HCT116 (cell line): ENCODE measurements around the gene ERP27. TPM values are rescaled to one million over a fixed set of nuclear protein-coding genes. Genes with fewer than 3 reads are reported as not detected.

Experiments used
- ATAC-seq: fragments of 200-7000 bp; cut with Tn5 transposase; 2 replicates; pipeline ENCODE4 v1.9.1; 2020; ENCODE audit warnings: mild to moderate bottlenecking, moderate library complexity
- BruUV-seq: library from RNA; stranded (reverse); fragments of 400-500 nt; replicated peaks from 2 replicates; lab custom pipeline; 2021; lab: Mats Ljungman, UMichigan
- CTCF ChIA-PET: fragments of 300-600 bp; sonication (Branson Sonifier 250); formaldehyde crosslinking; loops from one replicate; lab custom pipeline; 2021; ENCODE audit warnings: antibody characterized with exemption; lab: Charles Lee
- POLR2A ChIA-PET: fragments of 300-600, 350-600 bp; sonication (Branson Sonifier 250); formaldehyde crosslinking; loops from one replicate; lab custom pipeline; 2021; ENCODE audit warnings: antibody characterized with exemption; lab: Charles Lee
- RAD21 ChIA-PET, 2 experiments: fragments of 300-600 bp; sonication (Branson Sonifier 250); formaldehyde crosslinking; loops; one replicate each; lab custom pipeline; 2023; ENCODE audit warnings: low total read pairs in 2 of 2; ENCODE audit not compliant: uncharacterized antibody in 2 of 2, unreplicated experiment in 2 of 2, low non-redundant PET in 1 of 2; lab: Charles Lee
- DNase-seq: peaks from one replicate; pipeline ENCODE4 v3.0.0-alpha.2; 2010; ENCODE audit warnings: low read depth, low spot score
- H2AFZ ChIP-seq: fragments of 200-600 bp; shearing (Covaris generic), sonication (generic); 2 replicates; pipeline ENCODE4 v1.6.1; 2017; ENCODE audit warnings: low read depth, mixed run types, mixed read lengths, antibody characterized with exemption, low read length; ENCODE audit not compliant: poor library complexity, severe bottlenecking
- H3K27ac ChIP-seq: 2 replicates; pipeline ENCODE4 v1.5.1; 2012; ENCODE audit warnings: low read depth, low read length
- H3K27me3 ChIP-seq: fragments of 200-600 bp; sonication (generic); 2 replicates; pipeline ENCODE4 v1.6.1; 2016; ENCODE audit warnings: mixed run types, low read length, mixed read lengths; ENCODE audit not compliant: insufficient read depth
- H3K36me3 ChIP-seq, 2 experiments: fragments of 200-500 bp in 1 of 2; fragments of 200-600 bp in 1 of 2; sonication (Bioruptor generic) in 1 of 2; sonication (generic) in 1 of 2; 2 replicates each; pipeline versions ENCODE4 v1.5.1 to v1.6.1; 2014 to 2016; ENCODE audit warnings: low read length in 2 of 2, inconsistent platforms in 1 of 2, mixed read lengths in 1 of 2, mixed run types in 1 of 2; ENCODE audit not compliant: insufficient read depth in 2 of 2, control insufficient read depth in 1 of 2
- H3K4me1 ChIP-seq, 2 experiments: fragments of 200-600 bp in 1 of 2; sonication (generic) in 1 of 2; 2 replicates each; pipeline versions ENCODE4 v1.5.1 to v1.6.1; 2012 to 2017; ENCODE audit warnings: low read length in 2 of 2, inconsistent platforms in 1 of 2, mild to moderate bottlenecking in 1 of 2, mixed read lengths in 1 of 2, mixed run types in 1 of 2, moderate library complexity in 1 of 2; ENCODE audit not compliant: insufficient read depth in 2 of 2, control insufficient read depth in 1 of 2
- H3K4me2 ChIP-seq: fragments of 200-600 bp; sonication (generic); 2 replicates; pipeline ENCODE4 v1.6.1; 2017; ENCODE audit warnings: mixed run types, low read length, mixed read lengths
- H3K4me3 ChIP-seq, 2 experiments: fragments of 200-600 bp in 1 of 2; sonication (generic) in 1 of 2; replicated peaks in 1 of 2; 2 replicates each; pipeline ENCODE4 v1.5.1; 2011 to 2016; ENCODE audit warnings: low read length in 2 of 2, control low read depth in 1 of 2, low read depth in 1 of 2, mild to moderate bottlenecking in 1 of 2, mixed read lengths in 1 of 2, mixed run types in 1 of 2
- H3K79me2 ChIP-seq: fragments of 200-600 bp; sonication (generic); 2 replicates; pipeline ENCODE4 v1.6.1; 2017; ENCODE audit warnings: mild to moderate bottlenecking, mixed run types, low read length, moderate library complexity, mixed read lengths; ENCODE audit not compliant: insufficient read depth
- H3K9ac ChIP-seq: fragments of 200-600 bp; sonication (generic); 2 replicates; pipeline ENCODE4 v1.6.1; 2016; ENCODE audit warnings: low read length, mixed read lengths
- H3K9me2 ChIP-seq: fragments of 200-600 bp; sonication (generic), shearing (Covaris generic); 2 replicates; pipeline ENCODE4 v1.6.1; 2017; ENCODE audit warnings: mixed run types, mild to moderate bottlenecking, moderate library complexity; ENCODE audit not compliant: insufficient read depth
- H3K9me3 ChIP-seq, 2 experiments: fragments of 200-500 bp in 1 of 2; fragments of 200-600 bp in 1 of 2; sonication (Bioruptor generic) in 1 of 2; sonication (generic) in 1 of 2; 2 replicates each; pipeline ENCODE4 v1.6.1; 2014 to 2017; ENCODE audit warnings: low read length in 2 of 2, mixed read lengths in 2 of 2, inconsistent platforms in 1 of 2, low read depth in 1 of 2, mild to moderate bottlenecking in 1 of 2, mixed run types in 1 of 2, moderate library complexity in 1 of 2; ENCODE audit not compliant: control insufficient read depth in 1 of 2, insufficient read depth in 1 of 2
- H4K20me1 ChIP-seq: fragments of 200-600 bp; sonication (generic), shearing (Covaris generic); 2 replicates; pipeline ENCODE4 v1.6.1; 2017; ENCODE audit warnings: mixed run types, mild to moderate bottlenecking, moderate library complexity; ENCODE audit not compliant: insufficient read depth
- CBX3 ChIP-seq: IDR thresholded peaks from 2 replicates; pipeline ENCODE4 v1.6.1; 2012; ENCODE audit warnings: low read depth
- EZH2 ChIP-seq: fragments of 200-600 bp; sonication (generic); IDR thresholded peaks from 2 replicates; pipeline ENCODE4 v1.6.1; 2017; ENCODE audit warnings: antibody characterized with exemption, mixed run types
- EZH2phosphoT487 ChIP-seq: fragments of 200-600 bp; IDR thresholded peaks from 2 replicates; pipeline ENCODE4 v1.6.1; 2018; ENCODE audit warnings: antibody characterized with exemption, borderline replicate concordance
- JUND ChIP-seq: IDR thresholded peaks from 2 replicates; pipeline ENCODE4 v1.6.1; 2012
- MAX ChIP-seq: IDR thresholded peaks from 2 replicates; pipeline ENCODE4 v1.6.1; 2012
- POLR2A ChIP-seq: IDR thresholded peaks from 2 replicates; pipeline ENCODE4 v1.7.0; 2011; ENCODE audit warnings: borderline replicate concordance; ENCODE audit not compliant: insufficient read depth, insufficient read length; ENCODE audit errors: extremely low read depth
- POLR2AphosphoS5 ChIP-seq: IDR thresholded peaks from 2 replicates; pipeline ENCODE4 v1.6.1; 2011; ENCODE audit warnings: mild to moderate bottlenecking, low read depth, low read length, moderate library complexity
- RAD21 ChIP-seq: IDR thresholded peaks from 2 replicates; pipeline ENCODE4 v1.6.1; 2012; ENCODE audit warnings: low read depth, mild to moderate bottlenecking
- SIN3A ChIP-seq: IDR thresholded peaks from 2 replicates; pipeline ENCODE4 v1.6.1; 2012; ENCODE audit warnings: low read depth
- SP1 ChIP-seq: IDR thresholded peaks from 2 replicates; pipeline ENCODE4 v1.6.1; 2012; ENCODE audit warnings: low read depth
- SRF ChIP-seq: IDR thresholded peaks from 2 replicates; pipeline ENCODE4 v1.6.1; 2012; ENCODE audit warnings: low read depth
- ZFX ChIP-seq: fragments of 450-650 bp; IDR thresholded peaks from 2 replicates; pipeline ENCODE4 v1.6.1; 2017
- intact Hi-C: fragments of 100-400 bp; cut with micrococcal nuclease; formaldehyde crosslinking; loops from 2 replicates; pipeline ENCODE4 v1.10.0; 2022
- total RNA-seq: library from RNA; stranded (reverse); gene quantifications from one replicate; pipeline ENCODE4 v1.2.1, GENCODE V29; 2021; ENCODE audit not compliant: unreplicated experiment
- TF ChIP-seq, protein P1 (sequence below): IDR thresholded peaks from 2 replicates; pipeline ENCODE4 v1.6.1; 2012; ENCODE audit warnings: low read depth
- TF ChIP-seq, protein P2 (sequence below), 3 experiments: fragments of 200-600 bp in 1 of 3; sonication (generic) in 1 of 3; IDR thresholded peaks in 2 of 3; conservative IDR thresholded peaks in 1 of 3; 2 replicates each; pipeline ENCODE4 v1.5.1; 2012 to 2017; ENCODE audit warnings: low read depth in 2 of 3, low read length in 2 of 3, antibody characterized with exemption in 1 of 3, borderline replicate concordance in 1 of 3, control low read depth in 1 of 3, mild to moderate bottlenecking in 1 of 3, mixed read lengths in 1 of 3, mixed run types in 1 of 3, moderate library complexity in 1 of 3; ENCODE audit not compliant: insufficient read depth in 1 of 3
- TF ChIP-seq, protein P3 (sequence below): IDR thresholded peaks from 2 replicates; pipeline ENCODE4 v1.6.1; 2011; ENCODE audit warnings: mild to moderate bottlenecking, low read length, moderate library complexity; ENCODE audit not compliant: insufficient replicate concordance; ENCODE audit errors: extremely low read depth

ERP27 gene
- total RNA-seq, 1 experiment from 2014 or later: 0.39 TPM

DNA sequence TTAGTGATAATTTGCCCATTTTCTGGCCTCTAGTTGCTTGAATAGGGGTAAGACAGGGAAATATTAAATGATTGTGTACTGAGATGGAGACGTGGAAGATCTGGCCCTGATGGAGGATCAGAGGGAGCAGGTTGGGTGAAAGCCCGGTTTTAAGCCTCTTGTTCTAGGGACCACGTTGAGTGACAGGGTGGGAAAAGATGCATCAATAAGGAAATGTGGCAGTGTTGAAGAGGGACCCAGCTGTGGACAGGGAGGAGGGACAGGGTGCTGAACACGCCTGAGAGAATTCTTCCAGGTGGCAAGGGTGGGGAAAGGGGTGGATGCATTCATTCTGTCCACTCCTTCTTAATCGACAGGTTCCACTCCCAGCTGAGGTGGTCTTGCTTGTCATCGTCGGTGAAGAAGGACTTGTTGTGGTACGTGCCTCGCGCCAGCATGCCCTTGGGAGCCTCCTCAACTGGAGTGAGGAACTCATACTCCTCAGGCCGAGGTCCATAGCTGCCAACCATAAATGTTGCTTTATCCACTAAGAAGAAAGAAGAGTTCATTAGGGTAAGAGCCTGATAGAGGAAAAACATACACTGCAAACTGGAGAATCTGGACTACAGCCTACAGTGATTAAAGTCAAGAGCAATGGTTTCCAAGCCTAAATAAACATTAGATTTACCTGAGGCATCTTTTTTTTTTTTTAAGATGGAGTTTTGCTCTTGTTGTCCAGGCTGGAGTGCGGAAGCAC lies 4.0 kb upstream of the ERP27 start:
- DNase-seq (no peak), ATAC-seq (no peak)
- no peaks in the 10 kb centered on the region for H3K36me3 ChIP-seq
- ChIA-PET RAD21 (no interaction called here), POLR2A (no interaction called here), CTCF (no interaction called here)
- BruUV-seq: no TSS peak
- no peak overlapping the region for H3K4me2 ChIP-seq
- no peak for TF ChIP-seq SRF
- TF ChIP-seq SP1: no peak
- no peak for TF ChIP-seq ZFX
- no peak for TF ChIP-seq JUND
- TF ChIP-seq MAX: no peak
- TF ChIP-seq EZH2phosphoT487: no peak
- no peak for TF ChIP-seq SIN3A
- TF ChIP-seq, protein P1, sequence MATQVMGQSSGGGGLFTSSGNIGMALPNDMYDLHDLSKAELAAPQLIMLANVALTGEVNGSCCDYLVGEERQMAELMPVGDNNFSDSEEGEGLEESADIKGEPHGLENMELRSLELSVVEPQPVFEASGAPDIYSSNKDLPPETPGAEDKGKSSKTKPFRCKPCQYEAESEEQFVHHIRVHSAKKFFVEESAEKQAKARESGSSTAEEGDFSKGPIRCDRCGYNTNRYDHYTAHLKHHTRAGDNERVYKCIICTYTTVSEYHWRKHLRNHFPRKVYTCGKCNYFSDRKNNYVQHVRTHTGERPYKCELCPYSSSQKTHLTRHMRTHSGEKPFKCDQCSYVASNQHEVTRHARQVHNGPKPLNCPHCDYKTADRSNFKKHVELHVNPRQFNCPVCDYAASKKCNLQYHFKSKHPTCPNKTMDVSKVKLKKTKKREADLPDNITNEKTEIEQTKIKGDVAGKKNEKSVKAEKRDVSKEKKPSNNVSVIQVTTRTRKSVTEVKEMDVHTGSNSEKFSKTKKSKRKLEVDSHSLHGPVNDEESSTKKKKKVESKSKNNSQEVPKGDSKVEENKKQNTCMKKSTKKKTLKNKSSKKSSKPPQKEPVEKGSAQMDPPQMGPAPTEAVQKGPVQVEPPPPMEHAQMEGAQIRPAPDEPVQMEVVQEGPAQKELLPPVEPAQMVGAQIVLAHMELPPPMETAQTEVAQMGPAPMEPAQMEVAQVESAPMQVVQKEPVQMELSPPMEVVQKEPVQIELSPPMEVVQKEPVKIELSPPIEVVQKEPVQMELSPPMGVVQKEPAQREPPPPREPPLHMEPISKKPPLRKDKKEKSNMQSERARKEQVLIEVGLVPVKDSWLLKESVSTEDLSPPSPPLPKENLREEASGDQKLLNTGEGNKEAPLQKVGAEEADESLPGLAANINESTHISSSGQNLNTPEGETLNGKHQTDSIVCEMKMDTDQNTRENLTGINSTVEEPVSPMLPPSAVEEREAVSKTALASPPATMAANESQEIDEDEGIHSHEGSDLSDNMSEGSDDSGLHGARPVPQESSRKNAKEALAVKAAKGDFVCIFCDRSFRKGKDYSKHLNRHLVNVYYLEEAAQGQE: no peak
- TF ChIP-seq EZH2: no peak
- TF ChIP-seq RAD21: no peak
- TF ChIP-seq, protein P2, sequence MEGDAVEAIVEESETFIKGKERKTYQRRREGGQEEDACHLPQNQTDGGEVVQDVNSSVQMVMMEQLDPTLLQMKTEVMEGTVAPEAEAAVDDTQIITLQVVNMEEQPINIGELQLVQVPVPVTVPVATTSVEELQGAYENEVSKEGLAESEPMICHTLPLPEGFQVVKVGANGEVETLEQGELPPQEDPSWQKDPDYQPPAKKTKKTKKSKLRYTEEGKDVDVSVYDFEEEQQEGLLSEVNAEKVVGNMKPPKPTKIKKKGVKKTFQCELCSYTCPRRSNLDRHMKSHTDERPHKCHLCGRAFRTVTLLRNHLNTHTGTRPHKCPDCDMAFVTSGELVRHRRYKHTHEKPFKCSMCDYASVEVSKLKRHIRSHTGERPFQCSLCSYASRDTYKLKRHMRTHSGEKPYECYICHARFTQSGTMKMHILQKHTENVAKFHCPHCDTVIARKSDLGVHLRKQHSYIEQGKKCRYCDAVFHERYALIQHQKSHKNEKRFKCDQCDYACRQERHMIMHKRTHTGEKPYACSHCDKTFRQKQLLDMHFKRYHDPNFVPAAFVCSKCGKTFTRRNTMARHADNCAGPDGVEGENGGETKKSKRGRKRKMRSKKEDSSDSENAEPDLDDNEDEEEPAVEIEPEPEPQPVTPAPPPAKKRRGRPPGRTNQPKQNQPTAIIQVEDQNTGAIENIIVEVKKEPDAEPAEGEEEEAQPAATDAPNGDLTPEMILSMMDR (IDR thresholded peaks at IDR 0.05 in 2 of 3, conservative IDR thresholded peaks at IDR 0.05 in 1 of 3; ENCODE audit: borderline replicate concordance in 1 of 3, insufficient read depth in 1 of 3, low read depth in 2 of 3, low read length in 2 of 3): no peak
- TF ChIP-seq, protein P3, sequence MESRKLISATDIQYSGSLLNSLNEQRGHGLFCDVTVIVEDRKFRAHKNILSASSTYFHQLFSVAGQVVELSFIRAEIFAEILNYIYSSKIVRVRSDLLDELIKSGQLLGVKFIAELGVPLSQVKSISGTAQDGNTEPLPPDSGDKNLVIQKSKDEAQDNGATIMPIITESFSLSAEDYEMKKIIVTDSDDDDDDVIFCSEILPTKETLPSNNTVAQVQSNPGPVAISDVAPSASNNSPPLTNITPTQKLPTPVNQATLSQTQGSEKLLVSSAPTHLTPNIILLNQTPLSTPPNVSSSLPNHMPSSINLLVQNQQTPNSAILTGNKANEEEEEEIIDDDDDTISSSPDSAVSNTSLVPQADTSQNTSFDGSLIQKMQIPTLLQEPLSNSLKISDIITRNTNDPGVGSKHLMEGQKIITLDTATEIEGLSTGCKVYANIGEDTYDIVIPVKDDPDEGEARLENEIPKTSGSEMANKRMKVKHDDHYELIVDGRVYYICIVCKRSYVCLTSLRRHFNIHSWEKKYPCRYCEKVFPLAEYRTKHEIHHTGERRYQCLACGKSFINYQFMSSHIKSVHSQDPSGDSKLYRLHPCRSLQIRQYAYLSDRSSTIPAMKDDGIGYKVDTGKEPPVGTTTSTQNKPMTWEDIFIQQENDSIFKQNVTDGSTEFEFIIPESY: no peak
- no peak for TF ChIP-seq POLR2AphosphoS5
- no peak for TF ChIP-seq CBX3
- no peak for TF ChIP-seq POLR2A
- H3K79me2 ChIP-seq: no peaks in the 10 kb centered on the region
- no peak overlapping the region for H2AFZ ChIP-seq
- H3K4me1 ChIP-seq: no peaks in the 10 kb centered on the region
- H3K4me3 ChIP-seq: no peak overlapping the region
- H3K27me3 ChIP-seq: no peaks in the 10 kb centered on the region
- H3K9ac ChIP-seq: no peak overlapping the region
- H3K9me3 ChIP-seq: no peaks in the 10 kb centered on the region
- 0 out of 2 replicates have a peak, but pooled peaks cover 3% of the 10 kb centered on the region for H3K9me2 ChIP-seq
- H4K20me1 ChIP-seq: no peaks in the 10 kb centered on the region
- intact Hi-C loops: no loop called here
- H3K27ac ChIP-seq: no peak overlapping the region
